NB4 (cell line): ENCODE results near the gene CDH16.

Experiments used
- DNase-seq: peaks from one replicate; pipeline ENCODE4 v3.0.0; 2010; ENCODE audit warnings: low read depth
- H3K4me3 ChIP-seq: one replicate; pipeline ENCODE4 v1.5.1; 2011; ENCODE audit warnings: mild to moderate bottlenecking, low read depth, low read length, moderate library complexity
- MYC ChIP-seq: IDR thresholded peaks from 2 replicates; pipeline ENCODE4 v1.6.1; 2011; ENCODE audit warnings: low read depth, low read length
- POLR2A ChIP-seq: IDR thresholded peaks from 2 replicates; pipeline ENCODE4 v1.6.1; 2011; ENCODE audit warnings: mild to moderate bottlenecking; ENCODE audit not compliant: insufficient read length; ENCODE audit errors: extremely low read depth
- TF ChIP-seq, protein P1 (sequence below): IDR thresholded peaks from 2 replicates; pipeline ENCODE4 v1.6.1; 2011; ENCODE audit warnings: low read depth, low read length
- TF ChIP-seq, protein P2 (sequence below): IDR thresholded peaks from one replicate; pipeline ENCODE4 v1.5.1; 2012; ENCODE audit warnings: low read depth, low read length

Gene CDH16

DNA sequence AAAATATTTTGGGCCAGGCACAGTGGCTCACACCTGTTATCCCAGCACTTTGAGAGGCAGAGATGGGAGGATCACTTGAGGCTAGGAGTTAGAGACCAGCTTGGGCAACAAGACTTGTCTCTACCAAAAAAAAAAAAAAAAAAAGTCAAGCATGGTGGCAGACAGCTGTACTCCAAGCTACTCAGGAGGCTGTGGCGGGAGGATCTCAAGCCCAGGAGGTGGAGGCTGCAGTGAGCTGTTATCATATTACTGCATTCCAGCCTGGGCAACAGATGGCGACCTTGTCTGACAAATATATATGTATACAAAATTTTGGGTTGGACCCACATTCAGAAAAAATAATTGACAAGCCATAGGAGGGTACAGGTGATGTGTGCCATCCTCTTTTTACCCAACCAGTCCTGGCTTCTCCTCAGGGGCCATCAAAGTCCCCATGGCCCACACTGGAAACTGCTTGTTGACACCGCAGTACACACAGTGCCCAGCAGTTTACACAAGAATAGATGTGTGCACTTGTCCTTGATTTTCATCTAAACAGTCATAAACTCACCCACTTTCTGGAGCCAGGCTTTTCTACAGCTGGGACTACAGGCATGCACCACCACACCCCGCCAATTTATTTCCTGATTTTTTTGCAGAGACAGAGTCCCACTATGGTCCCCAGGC lies 18.3 kb upstream of the CDH16 start:
- no peak for DNase-seq
- no peak overlapping the region for H3K4me3 ChIP-seq
- TF ChIP-seq, protein P1, sequence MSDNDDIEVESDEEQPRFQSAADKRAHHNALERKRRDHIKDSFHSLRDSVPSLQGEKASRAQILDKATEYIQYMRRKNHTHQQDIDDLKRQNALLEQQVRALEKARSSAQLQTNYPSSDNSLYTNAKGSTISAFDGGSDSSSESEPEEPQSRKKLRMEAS = no peak
- no peak for TF ChIP-seq MYC
- TF ChIP-seq, protein P2, sequence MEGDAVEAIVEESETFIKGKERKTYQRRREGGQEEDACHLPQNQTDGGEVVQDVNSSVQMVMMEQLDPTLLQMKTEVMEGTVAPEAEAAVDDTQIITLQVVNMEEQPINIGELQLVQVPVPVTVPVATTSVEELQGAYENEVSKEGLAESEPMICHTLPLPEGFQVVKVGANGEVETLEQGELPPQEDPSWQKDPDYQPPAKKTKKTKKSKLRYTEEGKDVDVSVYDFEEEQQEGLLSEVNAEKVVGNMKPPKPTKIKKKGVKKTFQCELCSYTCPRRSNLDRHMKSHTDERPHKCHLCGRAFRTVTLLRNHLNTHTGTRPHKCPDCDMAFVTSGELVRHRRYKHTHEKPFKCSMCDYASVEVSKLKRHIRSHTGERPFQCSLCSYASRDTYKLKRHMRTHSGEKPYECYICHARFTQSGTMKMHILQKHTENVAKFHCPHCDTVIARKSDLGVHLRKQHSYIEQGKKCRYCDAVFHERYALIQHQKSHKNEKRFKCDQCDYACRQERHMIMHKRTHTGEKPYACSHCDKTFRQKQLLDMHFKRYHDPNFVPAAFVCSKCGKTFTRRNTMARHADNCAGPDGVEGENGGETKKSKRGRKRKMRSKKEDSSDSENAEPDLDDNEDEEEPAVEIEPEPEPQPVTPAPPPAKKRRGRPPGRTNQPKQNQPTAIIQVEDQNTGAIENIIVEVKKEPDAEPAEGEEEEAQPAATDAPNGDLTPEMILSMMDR = no peak
- TF ChIP-seq POLR2A = no peak

DNA sequence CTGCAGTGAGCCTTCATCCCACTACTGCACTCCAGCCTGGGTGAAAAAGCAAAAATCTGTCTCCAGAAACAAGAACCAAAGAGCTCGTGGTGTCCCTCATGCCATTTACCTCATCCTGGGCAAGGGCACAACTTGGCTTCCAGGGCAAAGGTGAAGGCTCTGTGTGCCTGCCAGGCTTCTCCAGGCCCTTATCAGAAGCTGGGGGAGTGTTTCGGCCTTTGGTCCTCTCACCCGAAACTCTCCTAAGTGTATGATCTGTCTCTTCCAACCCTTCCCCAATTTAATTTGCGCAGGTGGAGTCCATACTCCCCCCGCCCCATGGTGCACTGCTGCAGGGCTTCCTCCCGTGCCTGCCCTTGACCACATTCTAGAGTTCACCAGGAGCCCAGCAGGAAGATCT lies 17.8 kb upstream of the CDH16 start:
- TF ChIP-seq, protein P1 = no peak
- TF ChIP-seq POLR2A (no peak), MYC (no peak)
- TF ChIP-seq, protein P2 = no peak
- no peak overlapping the region for H3K4me3 ChIP-seq
- DNase-seq = no peak

DNA sequence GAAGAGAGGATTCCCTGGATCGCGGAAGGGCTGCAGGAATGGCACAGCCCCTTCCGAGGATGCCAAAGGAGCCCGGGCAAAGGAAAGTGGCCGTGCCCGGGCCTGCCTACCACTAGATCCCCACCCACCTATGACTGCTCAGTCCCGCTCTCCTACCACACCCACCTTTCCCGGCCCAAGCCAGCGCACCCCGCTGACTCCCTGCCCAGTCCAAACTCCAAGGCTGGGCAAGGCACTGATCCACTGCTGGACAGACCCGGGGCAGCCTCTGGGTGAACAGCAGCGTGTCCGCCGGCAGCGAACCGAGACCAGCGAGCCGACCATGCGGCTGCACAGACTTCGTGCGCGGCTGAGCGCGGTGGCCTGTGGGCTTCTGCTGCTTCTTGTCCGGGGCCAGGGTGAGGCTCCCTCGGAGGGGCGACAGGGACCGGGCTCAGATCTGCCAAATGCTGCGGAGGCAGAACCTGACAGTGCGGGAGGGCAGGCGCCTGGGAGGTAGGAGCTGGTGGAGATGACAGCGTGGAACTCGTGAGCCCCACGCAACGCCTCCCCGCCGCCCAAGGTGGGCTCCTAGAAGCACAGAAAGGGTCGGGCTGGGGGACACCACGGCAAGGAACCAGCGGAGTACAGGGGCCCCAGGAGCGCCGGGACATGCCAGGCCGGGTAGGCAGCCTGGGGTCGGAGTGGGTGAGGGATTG lies 16.8 kb upstream of the CDH16 start, which contains the start of gene CES2:
Gene CES2, plus strand, starts transcription at position 203 of the 698 bp plus-strand sequence. Its CDS starts 120 bp downstream, at position 323.
- TF ChIP-seq POLR2A (no peak), MYC (no peak)
- TF ChIP-seq, protein P2 = no peak
- DNase-seq = no peak
- H3K4me3 ChIP-seq = peak within 1 kb of the TSS; percentile 84

DNA sequence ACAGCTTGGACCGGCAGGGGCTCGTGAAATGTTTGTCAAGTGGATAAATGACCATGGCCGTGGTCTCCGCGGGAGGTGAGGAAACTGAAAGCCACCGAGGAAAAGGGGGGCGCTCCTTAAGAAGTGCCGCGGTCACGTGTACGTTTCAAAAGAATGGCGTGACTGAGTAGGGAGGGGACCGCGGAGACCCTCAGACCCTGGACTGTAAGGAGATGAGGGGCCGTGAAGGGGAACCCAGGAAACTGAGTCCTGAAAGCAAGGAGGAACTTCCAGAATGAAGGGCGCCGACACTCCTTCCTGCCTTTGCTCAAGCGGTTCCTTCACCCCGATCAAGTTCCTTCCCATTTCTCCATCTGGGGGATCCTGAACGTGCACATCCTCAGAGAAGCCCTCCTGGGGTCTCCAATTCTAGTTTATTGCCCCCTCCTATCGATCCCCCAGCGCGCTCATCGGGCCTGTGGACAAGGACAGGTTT lies 16.2 kb upstream of the CDH16 start:
- DNase-seq = peak; percentile 41
- peak overlapping the region; percentile 84 for H3K4me3 ChIP-seq

DNA sequence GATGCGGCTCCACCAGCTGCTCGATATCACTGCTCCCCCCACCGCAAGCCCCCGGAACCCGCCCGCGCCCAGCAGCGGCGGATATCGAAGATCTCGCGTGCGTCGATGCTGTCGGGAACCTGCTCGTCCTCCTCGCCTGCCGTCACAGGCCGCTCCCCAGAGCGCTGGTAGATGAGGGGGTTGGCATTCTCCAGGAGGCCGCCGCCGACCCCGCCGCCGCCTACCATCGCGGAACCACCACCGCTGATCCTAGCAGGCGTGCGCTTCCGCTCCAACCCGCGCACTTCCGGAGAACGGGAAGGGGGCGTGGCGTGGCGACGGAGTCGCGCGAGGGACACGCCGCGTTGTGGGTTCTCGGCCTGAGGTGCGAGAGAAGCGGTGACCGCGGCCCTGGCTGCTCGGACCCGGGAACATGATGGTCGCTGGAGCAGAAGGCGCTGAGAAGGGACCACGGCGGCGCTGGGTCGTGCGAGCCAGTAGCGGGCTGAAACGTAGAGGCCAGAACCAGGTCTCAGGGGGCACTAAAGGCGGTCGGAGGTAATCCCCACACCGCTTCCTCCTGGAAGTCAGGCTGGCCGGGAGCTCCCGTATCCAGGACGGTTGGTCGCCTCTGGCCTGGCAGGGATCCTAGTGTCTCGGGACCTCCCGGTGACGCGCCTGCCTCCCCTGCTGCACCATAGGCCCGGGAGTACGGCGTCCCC lies 15.6 kb upstream of the CDH16 start, which contains the start of gene CIAO2B:
Gene CIAO2B, minus strand, starts transcription at position 265 of the 701 bp plus-strand sequence. Its CDS starts 38 bp downstream, at position 227.
- DNase-seq = peak; percentile 91
- TF ChIP-seq, protein P2 = no peak
- TF ChIP-seq POLR2A (peak; percentile 82), MYC (peak; percentile 24; the same call in 1 of the 2 replicates)
- TF ChIP-seq, protein P1 = peak; percentile 65
- peak within 1 kb of the TSS; percentile 84 for H3K4me3 ChIP-seq

DNA sequence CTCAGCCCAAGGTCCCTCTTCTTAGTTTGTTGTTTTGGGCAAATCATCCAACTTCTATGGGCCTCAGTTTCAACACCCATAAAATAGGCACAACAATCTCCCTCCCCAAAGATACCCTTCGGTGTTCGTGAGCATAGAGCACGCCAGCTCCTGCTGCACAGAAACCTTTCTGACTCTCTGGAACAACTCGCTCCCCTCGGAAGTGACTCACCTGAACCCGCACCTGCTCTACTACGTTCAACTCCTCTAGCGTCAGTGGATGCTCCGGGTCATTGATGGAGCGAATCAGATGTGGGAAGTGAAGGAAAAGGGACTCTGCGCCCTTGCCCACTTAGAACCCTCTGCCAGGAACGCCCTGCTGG lies 15.1 kb upstream of the CDH16 start:
- peak overlapping the region; percentile 84 for H3K4me3 ChIP-seq
- TF ChIP-seq, protein P2 = no peak
- TF ChIP-seq MYC (no peak), POLR2A (no peak)
- TF ChIP-seq, protein P1 = no peak
- DNase-seq = no peak
